SK-N-SH treated with all-trans-retinoic acid at 6 μM for 48 hours (cell line): ENCODE data around the gene WDR7.

Source experiments
- ARNTL ChIP-seq: fragments of 450-650 bp; formaldehyde crosslinking; IDR thresholded peaks from 2 replicates; pipeline ENCODE4 v1.5.0; 2020; ENCODE audit warnings: low read depth, mild to moderate bottlenecking, moderate library complexity, borderline replicate concordance
- CSDC2 ChIP-seq: fragments of 250-450 bp; sonication (Bioruptor Pico); IDR thresholded peaks from 2 replicates; pipeline ENCODE4 v1.5.0; 2020; ENCODE audit warnings: mild to moderate bottlenecking, moderate library complexity
- GLIS3 ChIP-seq: fragments of 250-450 bp; sonication (Bioruptor Pico); IDR thresholded peaks from 2 replicates; pipeline ENCODE4 v1.5.0; 2020; ENCODE audit warnings: mild to moderate bottlenecking, moderate library complexity
- ISL1 ChIP-seq: fragments of 250-450 bp; sonication (Bioruptor Pico); IDR thresholded peaks from 2 replicates; pipeline ENCODE4 v2.1.2; 2022; ENCODE audit warnings: mild to moderate bottlenecking, moderate library complexity
- OSR1 ChIP-seq: fragments of 250-450 bp; sonication (Bioruptor Pico); IDR thresholded peaks from 2 replicates; pipeline ENCODE4 v1.8.0; 2022; ENCODE audit warnings: moderate library complexity, mild to moderate bottlenecking, inconsistent platforms
- RARB ChIP-seq: fragments of 250-450 bp; sonication (Bioruptor Pico); IDR thresholded peaks from 2 replicates; pipeline ENCODE4 v1.8.0; 2021; ENCODE audit warnings: mild to moderate bottlenecking, moderate library complexity
- TCF4 ChIP-seq: fragments of 250-450 bp; sonication (Bioruptor Pico); IDR thresholded peaks from 2 replicates; pipeline ENCODE4 v1.8.0; 2021; ENCODE audit warnings: mild to moderate bottlenecking, moderate library complexity, borderline replicate concordance
- ZFP3 ChIP-seq: fragments of 250-450 bp; sonication (Bioruptor Pico); IDR thresholded peaks from 2 replicates; pipeline ENCODE4 v1.5.0; 2020; ENCODE audit warnings: mild to moderate bottlenecking, moderate library complexity
- ZFP30 ChIP-seq: fragments of 450-650 bp; formaldehyde crosslinking; IDR thresholded peaks from 2 replicates; pipeline ENCODE4 v1.5.0; 2022; ENCODE audit warnings: mild to moderate bottlenecking, moderate library complexity
- ZNF565 ChIP-seq: fragments of 450-650 bp; formaldehyde crosslinking; conservative IDR thresholded peaks from 2 replicates; pipeline ENCODE4 v1.5.0; 2020; ENCODE audit warnings: low read depth, mild to moderate bottlenecking, moderate library complexity
- ZNF70 ChIP-seq: fragments of 450-650 bp; formaldehyde crosslinking; IDR thresholded peaks from 2 replicates; pipeline ENCODE4 v1.5.0; 2020; ENCODE audit warnings: mild to moderate bottlenecking, moderate library complexity
- TF ChIP-seq, protein P1 (sequence below): fragments of 250-450 bp; sonication (Bioruptor Pico); IDR thresholded peaks from 2 replicates; pipeline ENCODE4 v1.8.0; 2021; ENCODE audit warnings: low read depth, mild to moderate bottlenecking, moderate library complexity, borderline replicate concordance
- TF ChIP-seq, protein P2 (sequence below): fragments of 250-450 bp; sonication (Bioruptor Pico); IDR thresholded peaks from 2 replicates; pipeline ENCODE4 v1.8.0; 2020; ENCODE audit warnings: mild to moderate bottlenecking, moderate library complexity, borderline replicate concordance
- TF ChIP-seq, protein P3 (sequence below): fragments of 250-450 bp; sonication (Bioruptor Pico); IDR thresholded peaks from 2 replicates; pipeline ENCODE4 v1.5.0; 2020; ENCODE audit warnings: mild to moderate bottlenecking, moderate library complexity

DNA sequence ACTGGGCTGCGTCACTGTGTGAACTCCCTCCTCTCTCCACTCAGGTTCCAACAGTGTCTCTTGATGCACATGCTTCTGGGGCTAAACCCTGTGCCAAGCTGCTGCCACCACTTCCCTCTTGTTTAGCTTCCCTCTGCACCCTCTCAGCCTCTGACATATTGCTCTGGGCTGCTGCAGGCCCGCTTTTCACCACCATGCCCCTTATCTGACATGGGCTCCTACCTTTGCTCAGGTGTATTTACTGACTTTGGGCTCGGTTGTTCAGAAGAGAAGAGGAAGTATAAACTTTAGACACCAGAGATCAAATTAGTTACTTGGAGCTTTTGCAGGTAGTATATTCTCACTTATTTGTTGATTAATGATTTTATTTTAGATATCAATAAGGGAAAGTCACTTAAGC lies 77.6 kb downstream of the WDR7 start:
- TF ChIP-seq, protein P1, sequence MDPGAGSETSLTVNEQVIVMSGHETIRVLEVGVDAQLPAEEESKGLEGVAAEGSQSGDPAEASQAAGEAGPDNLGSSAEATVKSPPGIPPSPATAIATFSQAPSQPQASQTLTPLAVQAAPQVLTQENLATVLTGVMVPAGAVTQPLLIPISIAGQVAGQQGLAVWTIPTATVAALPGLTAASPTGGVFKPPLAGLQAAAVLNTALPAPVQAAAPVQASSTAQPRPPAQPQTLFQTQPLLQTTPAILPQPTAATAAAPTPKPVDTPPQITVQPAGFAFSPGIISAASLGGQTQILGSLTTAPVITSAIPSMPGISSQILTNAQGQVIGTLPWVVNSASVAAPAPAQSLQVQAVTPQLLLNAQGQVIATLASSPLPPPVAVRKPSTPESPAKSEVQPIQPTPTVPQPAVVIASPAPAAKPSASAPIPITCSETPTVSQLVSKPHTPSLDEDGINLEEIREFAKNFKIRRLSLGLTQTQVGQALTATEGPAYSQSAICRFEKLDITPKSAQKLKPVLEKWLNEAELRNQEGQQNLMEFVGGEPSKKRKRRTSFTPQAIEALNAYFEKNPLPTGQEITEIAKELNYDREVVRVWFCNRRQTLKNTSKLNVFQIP: no peak
- no peak for TF ChIP-seq TCF4 (CRISPR knock-in tag)
- no peak for TF ChIP-seq ARNTL
- no peak for TF ChIP-seq ZNF70
- TF ChIP-seq CSDC2 (CRISPR knock-in tag): no peak
- TF ChIP-seq, protein P2, sequence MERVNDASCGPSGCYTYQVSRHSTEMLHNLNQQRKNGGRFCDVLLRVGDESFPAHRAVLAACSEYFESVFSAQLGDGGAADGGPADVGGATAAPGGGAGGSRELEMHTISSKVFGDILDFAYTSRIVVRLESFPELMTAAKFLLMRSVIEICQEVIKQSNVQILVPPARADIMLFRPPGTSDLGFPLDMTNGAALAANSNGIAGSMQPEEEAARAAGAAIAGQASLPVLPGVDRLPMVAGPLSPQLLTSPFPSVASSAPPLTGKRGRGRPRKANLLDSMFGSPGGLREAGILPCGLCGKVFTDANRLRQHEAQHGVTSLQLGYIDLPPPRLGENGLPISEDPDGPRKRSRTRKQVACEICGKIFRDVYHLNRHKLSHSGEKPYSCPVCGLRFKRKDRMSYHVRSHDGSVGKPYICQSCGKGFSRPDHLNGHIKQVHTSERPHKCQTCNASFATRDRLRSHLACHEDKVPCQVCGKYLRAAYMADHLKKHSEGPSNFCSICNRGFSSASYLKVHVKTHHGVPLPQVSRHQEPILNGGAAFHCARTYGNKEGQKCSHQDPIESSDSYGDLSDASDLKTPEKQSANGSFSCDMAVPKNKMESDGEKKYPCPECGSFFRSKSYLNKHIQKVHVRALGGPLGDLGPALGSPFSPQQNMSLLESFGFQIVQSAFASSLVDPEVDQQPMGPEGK: no peak
- TF ChIP-seq, protein P3, sequence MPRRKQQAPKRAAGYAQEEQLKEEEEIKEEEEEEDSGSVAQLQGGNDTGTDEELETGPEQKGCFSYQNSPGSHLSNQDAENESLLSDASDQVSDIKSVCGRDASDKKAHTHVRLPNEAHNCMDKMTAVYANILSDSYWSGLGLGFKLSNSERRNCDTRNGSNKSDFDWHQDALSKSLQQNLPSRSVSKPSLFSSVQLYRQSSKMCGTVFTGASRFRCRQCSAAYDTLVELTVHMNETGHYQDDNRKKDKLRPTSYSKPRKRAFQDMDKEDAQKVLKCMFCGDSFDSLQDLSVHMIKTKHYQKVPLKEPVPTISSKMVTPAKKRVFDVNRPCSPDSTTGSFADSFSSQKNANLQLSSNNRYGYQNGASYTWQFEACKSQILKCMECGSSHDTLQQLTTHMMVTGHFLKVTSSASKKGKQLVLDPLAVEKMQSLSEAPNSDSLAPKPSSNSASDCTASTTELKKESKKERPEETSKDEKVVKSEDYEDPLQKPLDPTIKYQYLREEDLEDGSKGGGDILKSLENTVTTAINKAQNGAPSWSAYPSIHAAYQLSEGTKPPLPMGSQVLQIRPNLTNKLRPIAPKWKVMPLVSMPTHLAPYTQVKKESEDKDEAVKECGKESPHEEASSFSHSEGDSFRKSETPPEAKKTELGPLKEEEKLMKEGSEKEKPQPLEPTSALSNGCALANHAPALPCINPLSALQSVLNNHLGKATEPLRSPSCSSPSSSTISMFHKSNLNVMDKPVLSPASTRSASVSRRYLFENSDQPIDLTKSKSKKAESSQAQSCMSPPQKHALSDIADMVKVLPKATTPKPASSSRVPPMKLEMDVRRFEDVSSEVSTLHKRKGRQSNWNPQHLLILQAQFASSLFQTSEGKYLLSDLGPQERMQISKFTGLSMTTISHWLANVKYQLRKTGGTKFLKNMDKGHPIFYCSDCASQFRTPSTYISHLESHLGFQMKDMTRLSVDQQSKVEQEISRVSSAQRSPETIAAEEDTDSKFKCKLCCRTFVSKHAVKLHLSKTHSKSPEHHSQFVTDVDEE: no peak
- TF ChIP-seq OSR1: no peak
- no peak for TF ChIP-seq ZFP30 (CRISPR knock-in tag)
- TF ChIP-seq ZFP3 (CRISPR knock-in tag): no peak
- TF ChIP-seq RARB: no peak
- TF ChIP-seq ZNF565 (CRISPR knock-in tag): no peak
- no peak for TF ChIP-seq GLIS3
- TF ChIP-seq ISL1 (CRISPR knock-in tag): no peak
